Adrenal gland (tissue), 5 donors: Measurements from ENCODE around the gene BLOC1S3.

Source experiments
- POLR2A ChIP-seq, 2 donors: fragments of 450-650 bp; IDR thresholded peaks; one replicate each; pipeline ENCODE4 v1.6.1; 2017; ENCODE audit warnings: antibody characterized with exemption in 2 of 2, mild to moderate bottlenecking in 2 of 2, moderate library complexity in 1 of 2
- TF ChIP-seq, protein P1 (sequence below), 6 experiments: fragments of 450-650 bp in 4 of 6; fragments of 200-600 bp in 2 of 6; sonication (generic) in 1 of 6; IDR thresholded peaks; 1 replicate in 5 of 6; 2 replicates in 1 of 6; pipeline versions ENCODE4 v1.5.1 to v1.8.0; 2016 to 2021; ENCODE audit warnings: antibody characterized with exemption in 6 of 6, mild to moderate bottlenecking in 2 of 6, moderate library complexity in 1 of 6
- donor health status: DM: no; HTN: no; CAD: no.

DNA sequence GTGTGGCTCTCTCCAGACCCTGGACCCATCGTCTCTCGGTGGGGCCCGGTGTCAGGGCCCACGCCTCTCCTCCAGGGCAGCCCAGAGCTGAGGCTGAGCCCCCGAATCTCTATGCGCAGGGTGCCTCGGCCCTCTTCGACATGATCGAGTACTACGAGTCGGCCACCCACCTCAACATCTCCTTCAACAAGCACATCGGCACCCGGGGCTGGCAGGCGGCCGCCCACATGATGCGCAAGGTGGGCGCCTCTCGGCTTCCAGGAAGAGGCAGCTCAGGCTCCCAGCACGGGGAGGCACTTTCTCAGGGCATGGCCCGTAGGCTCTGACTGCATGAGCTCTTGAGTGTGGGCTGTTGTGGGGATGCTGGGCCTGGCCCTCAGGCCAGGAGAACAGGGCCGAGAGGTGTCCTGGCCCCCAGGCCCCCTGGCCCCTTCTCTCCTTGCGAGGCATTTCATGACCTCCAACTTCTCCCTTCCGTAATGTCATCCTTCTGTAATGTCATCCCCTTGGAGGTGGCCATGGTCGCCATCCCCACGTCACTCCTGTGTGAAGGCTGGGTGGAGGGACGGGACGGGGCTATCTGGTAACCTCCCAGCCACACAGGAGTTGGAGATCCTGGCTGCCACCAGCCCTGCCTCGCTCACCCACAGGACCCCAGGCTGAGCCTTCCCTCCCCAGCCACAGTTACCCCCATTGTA lies 37.2 kb upstream of the BLOC1S3 start:
- TF ChIP-seq POLR2A (IDR thresholded peaks at IDR 0.05), result no peak
- TF ChIP-seq, protein P1, sequence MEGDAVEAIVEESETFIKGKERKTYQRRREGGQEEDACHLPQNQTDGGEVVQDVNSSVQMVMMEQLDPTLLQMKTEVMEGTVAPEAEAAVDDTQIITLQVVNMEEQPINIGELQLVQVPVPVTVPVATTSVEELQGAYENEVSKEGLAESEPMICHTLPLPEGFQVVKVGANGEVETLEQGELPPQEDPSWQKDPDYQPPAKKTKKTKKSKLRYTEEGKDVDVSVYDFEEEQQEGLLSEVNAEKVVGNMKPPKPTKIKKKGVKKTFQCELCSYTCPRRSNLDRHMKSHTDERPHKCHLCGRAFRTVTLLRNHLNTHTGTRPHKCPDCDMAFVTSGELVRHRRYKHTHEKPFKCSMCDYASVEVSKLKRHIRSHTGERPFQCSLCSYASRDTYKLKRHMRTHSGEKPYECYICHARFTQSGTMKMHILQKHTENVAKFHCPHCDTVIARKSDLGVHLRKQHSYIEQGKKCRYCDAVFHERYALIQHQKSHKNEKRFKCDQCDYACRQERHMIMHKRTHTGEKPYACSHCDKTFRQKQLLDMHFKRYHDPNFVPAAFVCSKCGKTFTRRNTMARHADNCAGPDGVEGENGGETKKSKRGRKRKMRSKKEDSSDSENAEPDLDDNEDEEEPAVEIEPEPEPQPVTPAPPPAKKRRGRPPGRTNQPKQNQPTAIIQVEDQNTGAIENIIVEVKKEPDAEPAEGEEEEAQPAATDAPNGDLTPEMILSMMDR (IDR thresholded peaks at IDR 0.05), result no peak
